GM19468 (cell line): ENCODE results near the gene PRR14L.
"Not testable (repeated sequence)": the region's sequence is repeated elsewhere in the genome, so short reads cannot be mapped to it uniquely, and the experiment has no call there.

Experiments
- ATAC-seq: cut with Tn5 transposase; IDR thresholded peaks from one replicate; pipeline ENCODE4 v1.9.1; 2021; ENCODE audit warnings: mild to moderate bottlenecking, moderate library complexity, moderate number of reproducible peaks; ENCODE audit not compliant: unreplicated experiment; ENCODE audit errors: extremely low read depth

PRR14L gene

GRCh38 chr22:31683181-31684105, 66.5 kb downstream of the PRR14L start:
- no peak for ATAC-seq

- ATAC-seq, result no peak
These were observed 67.2 kb downstream of the PRR14L start for GRCh38 chr22:31682751-31683150.

- no peak for ATAC-seq
These were observed 68.3 kb downstream of the PRR14L start for GRCh38 chr22:31681349-31682345.

- ATAC-seq, result no peak
These were observed 69.0 kb downstream of the PRR14L start for GRCh38 chr22:31680861-31681341.

GRCh38 chr22:31678748-31679147, 71.2 kb downstream of the PRR14L start:
- ATAC-seq, result no peak

GRCh38 chr22:31676700-31677099, 73.2 kb downstream of the PRR14L start:
- peak; percentile 76 for ATAC-seq

GRCh38 chr22:31674219-31674618, 75.7 kb downstream of the PRR14L start:
- not testable (repeated sequence) for ATAC-seq

DNA sequence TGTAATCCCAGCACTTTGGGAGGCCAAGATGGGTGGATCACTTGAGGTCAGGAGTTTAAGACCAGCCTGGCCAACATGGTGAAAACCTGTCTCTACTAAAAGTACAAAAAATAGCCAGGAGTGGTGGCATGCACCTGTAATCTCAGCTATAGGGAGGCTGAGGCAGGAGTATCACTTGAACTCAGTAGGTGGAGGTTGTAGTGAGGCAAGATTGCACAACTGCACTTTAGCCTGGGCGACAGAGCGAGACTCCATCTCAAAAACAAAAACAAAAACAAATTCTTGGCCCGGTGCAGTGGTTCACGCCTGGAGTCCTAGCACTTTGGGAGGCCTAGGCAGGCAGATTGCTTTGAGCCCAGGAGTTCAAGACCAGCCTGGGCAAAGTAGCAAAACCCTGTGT, 81.1 kb downstream of the PRR14L start:
- not testable (repeated sequence) for ATAC-seq

- ATAC-seq, result no peak
These were observed 87.3 kb downstream of the PRR14L start for GRCh38 chr22:31662668-31663037.

DNA sequence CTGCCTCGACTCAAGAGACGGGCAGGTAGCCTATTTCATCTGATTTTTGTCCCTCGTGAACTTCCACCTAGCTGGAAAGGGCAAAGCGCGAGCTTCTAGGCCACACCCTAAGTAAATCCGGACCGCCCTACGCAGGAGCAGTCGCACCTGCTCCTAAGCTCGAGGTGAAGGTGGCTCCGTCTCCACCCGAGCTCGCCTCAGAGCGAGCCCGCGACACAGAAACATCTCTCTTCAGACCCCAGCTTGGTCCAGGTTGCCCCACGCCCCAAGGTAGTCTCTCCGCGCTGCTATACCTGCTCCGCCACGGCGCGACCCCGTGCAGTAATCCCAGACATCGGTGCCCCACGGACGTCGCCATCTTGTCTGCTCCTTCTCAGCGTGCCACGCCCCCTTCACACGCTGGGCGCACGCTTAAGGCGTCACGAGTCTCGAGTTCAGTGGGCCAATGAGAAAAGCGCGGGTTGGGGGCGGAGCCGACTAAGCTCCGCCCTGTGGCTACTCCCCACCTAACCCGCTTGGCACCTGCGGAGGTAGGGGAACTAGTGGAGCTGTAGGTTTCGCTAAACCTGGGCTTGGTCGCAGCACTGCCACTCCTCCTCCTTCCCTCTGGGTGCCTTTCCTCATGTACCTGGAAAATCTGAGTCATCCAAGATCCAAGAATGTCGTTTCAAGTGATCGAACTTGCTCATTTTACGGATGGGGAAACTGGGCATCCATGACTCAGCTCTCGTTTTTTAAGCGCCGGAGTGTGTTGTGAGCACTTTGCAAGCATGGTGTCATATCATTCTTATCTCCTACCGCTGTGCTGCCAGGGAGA, 87.9 kb downstream of the PRR14L start, which contains the start of gene PISD:
PISD (minus strand) TSS at position 365 of the 817 bp plus-strand sequence; CDS start at position 358, 7 bp downstream.
- ATAC-seq, result peak; percentile 65

- ATAC-seq, result not testable (repeated sequence)
These were observed 89.0 kb downstream of the PRR14L start for GRCh38 chr22:31660860-31661341.

- no peak for ATAC-seq
These were observed 90.7 kb downstream of the PRR14L start for GRCh38 chr22:31659246-31659645.

DNA sequence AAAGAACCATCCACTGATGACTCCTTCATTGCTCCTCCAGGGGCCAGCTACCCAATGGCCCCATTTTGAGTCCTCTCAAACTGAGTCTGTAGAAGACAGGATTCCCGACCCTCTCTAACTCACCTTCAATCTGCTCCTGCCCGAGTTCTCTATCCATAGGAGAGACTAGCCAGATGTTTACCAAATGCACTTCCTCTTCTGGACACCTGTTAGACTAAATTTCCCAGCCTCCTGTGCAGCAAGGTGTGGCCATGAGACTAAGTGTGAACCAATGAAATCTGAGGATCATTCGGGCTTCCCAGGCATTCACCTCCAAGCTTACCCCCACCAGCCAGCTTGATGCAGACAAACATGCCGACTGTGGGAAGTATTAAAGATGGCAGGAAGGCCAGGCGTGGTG, 95.5 kb downstream of the PRR14L start:
- ATAC-seq, result no peak

DNA sequence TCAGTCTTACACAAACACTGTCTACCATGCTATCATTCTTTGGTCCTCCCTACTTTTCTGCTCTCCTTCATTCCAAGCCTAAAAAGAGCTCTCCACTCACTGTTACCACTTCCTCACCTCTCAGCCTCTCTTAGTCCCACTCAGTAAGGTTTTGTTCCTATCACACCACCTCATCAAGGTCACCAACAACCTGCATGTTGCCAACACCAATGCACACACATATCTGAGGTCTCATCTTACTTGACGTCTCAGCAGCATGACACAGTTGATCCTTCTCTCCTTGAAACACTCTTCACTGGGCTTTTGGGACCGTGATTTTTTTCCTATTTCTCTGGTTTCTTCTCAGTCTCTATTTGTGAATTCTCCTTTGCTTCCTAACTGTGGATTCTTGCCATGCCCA, 96.0 kb downstream of the PRR14L start:
- no peak for ATAC-seq

GRCh38 chr22:31652911-31653684, 96.8 kb downstream of the PRR14L start:
- ATAC-seq, result no peak

GRCh38 chr22:31652088-31652487, 97.8 kb downstream of the PRR14L start:
- no peak for ATAC-seq

- no peak for ATAC-seq
These were observed 98.3 kb downstream of the PRR14L start for GRCh38 chr22:31651664-31652063.

GRCh38 chr22:31650391-31650790, 99.5 kb downstream of the PRR14L start:
- ATAC-seq, result no peak
